GM19328 (cell line): ENCODE data around the gene RAB5IF.
"Not testable (repeated sequence)": the region's sequence is repeated elsewhere in the genome, so short reads cannot be mapped to it uniquely, and the experiment has no call there.

Experiments used
- ATAC-seq: cut with Tn5 transposase; IDR thresholded peaks from one replicate; pipeline ENCODE4 v1.9.1; 2021; ENCODE audit warnings: mild to moderate bottlenecking, moderate library complexity; ENCODE audit not compliant: unreplicated experiment

RAB5IF gene

DNA sequence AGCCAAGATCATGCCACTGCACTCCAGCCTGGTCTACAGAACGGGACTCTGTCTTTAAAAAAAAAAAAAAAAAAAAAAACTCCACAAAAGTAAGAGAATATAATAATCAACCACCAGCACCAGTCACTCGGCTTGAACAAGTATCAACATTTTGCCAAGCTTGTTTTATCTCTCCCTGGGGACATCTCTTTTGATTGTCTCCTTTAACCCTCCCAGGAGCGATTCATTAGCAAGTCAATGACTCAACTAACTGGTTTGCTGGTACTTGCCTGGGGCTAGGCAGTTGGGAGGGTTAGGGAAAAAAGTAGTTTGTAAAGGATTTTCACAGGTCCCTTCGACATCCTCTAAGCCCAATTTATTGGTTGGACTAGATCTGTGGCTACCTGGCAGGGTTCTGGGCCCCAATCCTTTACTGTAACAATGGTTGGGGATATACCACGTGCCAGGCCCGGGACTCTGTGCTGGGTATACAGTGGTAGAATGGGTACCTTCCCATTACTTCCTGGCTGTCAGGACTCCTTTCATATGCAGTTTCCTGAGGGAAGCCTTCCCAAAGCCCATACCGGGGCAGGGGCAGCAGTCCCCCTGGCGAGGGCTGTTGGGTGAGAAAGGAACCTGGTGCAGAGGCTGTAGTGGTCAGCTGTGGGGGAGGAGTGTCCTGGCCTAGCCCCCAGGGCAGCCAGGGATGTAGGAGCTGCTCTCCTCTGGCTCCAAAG, 20.0 kb upstream of the RAB5IF start:
- ATAC-seq, result no peak

DNA sequence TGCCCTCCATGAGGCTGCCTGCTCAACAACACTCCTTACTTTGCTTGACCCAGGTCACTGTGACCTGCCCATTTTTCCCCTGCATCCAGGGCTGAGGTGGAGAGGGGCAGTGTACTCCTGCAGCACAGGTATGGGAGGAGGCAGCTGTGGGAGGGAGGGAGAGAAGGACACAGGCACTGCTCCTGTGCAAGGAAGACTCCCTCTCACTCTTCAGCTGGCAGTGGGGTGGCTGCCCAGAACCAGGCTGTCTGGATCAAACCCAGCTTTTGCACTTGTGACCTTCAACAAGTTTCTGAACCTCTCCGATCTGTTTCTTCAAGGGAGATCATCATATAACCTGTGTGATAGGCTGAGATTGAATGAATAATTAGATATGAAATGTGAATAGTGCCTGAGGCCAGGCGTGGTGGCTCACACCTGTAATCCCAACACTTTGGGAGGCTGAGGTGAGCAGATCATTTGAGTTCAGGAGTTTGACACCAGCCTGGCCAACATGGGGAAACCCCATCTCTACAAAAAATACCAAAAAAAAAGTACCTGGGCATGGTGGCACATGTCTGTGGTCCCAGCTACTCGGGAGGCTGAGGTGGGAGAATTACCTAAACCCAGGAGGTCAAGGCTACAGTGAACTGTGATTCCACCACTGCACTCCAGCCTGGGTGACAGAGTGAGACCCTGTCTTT, 18.1 kb upstream of the RAB5IF start:
- ATAC-seq, result no peak

DNA sequence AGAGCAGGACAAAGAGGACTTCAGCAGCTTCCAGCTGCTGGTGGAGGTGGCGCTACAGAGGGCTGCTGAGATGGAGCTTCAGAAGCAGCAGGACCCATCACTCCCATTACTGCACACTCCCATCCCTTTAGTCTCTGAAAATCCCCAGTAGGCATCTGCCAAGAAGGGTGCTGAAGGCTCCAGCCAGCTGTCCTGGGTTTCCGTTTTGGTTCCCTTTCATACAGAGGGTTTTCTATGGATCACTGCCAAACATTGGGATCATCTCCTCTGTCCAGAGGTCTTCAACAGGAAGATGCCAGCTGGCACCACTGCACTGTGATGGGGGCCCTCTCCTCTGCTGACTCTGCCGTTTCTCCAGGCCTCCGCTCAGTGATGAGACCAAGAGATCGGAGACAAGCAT, 14.3 kb upstream of the RAB5IF start:
- no peak for ATAC-seq

DNA sequence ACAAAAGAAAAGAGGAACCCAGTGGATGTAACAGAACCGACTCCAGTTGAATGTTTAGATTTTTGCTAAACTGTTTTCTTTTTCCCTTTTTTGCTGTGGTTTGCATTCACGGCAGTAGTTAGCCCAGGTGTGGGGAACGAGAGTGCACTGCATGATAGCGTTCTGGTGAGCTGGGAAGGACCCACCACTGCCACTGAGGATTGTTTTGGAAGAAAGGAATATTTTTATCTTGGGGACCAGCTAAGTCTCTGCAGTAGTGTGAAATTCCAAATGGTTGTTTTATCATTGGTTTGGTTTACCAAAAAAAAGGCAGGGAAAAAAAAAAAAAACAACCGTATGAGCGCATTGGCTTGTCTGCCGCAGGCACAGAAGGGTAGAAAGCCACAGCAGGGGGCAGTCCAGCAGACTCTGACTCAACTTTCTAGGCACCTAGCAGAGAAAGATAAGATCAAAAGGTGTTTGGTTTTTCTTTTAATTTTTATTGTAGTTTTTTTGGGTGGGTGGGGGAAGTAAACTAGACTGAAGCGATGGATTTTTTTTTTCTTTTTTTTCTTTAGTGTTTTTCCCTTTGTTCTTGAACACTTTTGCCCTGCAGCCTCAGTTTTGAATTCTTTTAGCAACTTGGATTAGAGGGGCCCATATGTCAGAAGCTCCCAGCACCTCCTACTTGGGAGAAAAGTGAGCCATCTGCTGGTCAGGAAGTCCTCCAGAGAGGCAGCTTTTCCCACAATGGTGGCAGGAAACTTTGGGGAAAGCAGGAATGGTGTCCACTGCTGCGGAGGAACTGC, 13.5 kb upstream of the RAB5IF start:
- ATAC-seq, result no peak

DNA sequence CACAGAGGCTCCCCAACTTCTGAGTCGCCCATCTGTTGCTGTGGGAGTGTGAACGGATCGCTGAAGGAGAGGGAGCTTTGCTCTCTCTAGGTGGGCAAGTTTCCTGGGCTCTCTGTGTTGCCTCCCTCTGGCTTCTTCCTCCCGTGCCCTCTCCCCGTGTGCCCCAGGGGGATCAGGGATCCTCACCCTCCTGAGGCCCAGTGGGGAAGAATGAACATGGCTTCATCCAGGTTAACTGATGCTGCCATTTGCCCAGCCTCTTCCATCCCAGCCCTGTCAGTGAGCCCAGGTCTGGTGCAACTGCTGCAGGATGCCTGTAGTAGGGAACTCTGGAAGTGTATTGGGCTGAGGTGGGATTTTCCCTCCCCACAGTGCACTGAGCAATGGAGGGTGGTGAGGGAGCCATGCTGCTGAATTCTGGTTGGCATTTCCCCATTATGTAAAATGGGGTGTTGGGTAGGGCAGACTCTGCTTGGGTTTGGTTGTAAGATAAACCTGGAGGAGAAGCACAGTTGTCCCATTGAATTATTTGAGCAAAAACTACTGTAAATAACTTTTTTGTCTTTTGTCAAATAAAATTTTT, 12.1 kb upstream of the RAB5IF start:
- no peak for ATAC-seq

DNA sequence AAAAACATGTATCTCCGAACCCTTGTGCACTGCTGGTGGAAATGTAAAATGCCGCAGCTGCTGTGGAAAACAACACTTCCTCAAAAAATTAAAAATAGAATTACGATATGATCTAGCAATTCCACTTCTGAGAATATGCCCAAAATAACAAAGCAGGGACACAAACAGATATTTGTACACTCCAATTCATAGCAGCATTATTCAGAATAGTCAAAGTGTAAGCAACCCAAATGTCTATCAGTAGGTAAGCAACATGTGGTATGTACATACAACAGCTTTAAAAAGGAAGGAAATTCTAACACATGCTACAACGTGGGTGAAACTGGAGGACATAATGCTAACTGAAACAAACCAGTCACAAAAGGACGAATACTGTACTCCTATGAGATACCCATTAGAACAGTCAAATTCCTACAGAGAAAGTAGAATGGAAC, 5.7 kb upstream of the RAB5IF start:
- ATAC-seq, result no peak

DNA sequence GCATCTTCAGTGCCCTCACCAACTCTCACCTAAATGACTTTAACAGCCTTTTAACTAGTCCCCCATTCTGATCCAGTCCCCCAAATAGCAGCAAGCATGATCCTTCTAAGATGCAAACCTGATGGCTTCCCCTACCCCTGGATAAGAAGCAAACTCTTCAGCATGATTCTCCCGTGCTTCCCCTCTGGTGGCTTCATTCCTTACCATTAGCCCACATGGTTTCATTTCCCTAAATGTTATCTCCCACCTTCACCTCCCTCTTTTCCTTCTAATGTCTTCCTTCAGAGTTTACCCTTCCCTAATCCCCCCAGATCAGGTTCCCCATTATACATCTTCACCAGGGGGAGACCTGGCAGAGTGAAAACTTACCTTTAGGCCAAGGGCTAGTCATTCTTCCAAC, 4.0 kb upstream of the RAB5IF start:
- ATAC-seq, result no peak

DNA sequence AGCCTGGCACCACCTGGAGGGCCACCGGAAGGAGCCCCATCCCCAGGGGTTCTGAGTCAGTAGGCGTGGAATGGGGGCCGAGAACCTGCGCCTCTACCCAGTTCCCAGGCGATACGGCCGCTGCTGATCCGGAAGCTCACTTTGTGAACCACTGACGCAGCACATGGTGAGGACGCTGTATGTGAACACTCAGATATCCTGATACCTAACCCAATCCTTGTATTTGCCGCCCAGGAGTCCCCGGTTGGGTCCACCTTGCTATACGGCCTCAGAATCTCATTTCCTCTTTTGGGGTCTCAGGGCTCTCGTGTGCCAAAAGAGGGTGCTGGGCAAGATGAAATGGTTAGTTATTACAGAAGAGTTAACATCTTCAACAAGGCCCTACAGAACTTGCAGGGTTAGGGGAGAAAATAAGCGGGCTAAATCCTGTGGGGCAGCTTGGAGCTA, 604 bp upstream of the RAB5IF start:
- ATAC-seq, result peak; percentile 29

DNA sequence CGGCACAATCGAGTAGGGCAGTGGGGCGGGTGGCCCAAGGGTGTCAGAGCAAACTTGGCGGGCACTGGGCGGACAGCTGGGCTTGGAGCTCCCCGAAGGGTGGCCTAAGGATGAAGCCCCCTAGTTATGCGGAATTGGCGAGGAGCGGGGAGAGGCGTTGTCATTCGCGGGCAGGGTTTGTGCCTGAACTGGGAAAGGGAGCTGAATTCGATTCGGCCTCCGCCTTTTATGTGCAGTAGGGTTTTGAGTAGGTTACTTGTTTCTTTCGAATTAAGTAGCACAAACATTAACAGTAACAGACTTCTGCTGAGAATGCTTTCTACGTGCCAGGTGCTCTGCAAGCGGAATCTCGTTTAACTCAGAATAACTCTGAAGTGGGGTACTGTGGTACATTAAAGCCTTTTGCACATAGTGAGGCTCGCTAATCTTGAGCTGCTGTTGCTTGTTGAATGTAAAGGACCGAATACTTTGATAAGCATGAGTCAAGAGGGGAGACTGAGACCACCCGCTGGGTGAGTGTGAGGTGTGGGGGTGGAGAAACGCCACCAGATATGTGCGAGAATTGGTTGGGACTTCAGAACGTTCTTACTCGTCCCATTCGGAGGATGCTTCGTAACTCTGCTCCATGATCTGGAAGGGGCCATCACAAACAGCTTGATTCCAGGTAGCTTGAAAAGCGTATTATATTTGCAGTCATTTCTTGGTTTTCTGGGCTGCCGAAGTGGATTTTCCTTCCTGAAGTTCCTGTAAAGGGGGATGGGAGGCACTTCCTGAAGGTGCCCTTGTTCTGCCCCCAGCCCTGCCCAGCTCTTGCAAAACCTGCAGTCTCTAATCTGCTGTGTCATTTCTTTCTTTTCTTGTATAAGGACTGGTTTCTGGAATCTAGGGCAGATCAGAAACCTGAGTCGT, 833 bp downstream of the RAB5IF start:
- ATAC-seq, result no peak

DNA sequence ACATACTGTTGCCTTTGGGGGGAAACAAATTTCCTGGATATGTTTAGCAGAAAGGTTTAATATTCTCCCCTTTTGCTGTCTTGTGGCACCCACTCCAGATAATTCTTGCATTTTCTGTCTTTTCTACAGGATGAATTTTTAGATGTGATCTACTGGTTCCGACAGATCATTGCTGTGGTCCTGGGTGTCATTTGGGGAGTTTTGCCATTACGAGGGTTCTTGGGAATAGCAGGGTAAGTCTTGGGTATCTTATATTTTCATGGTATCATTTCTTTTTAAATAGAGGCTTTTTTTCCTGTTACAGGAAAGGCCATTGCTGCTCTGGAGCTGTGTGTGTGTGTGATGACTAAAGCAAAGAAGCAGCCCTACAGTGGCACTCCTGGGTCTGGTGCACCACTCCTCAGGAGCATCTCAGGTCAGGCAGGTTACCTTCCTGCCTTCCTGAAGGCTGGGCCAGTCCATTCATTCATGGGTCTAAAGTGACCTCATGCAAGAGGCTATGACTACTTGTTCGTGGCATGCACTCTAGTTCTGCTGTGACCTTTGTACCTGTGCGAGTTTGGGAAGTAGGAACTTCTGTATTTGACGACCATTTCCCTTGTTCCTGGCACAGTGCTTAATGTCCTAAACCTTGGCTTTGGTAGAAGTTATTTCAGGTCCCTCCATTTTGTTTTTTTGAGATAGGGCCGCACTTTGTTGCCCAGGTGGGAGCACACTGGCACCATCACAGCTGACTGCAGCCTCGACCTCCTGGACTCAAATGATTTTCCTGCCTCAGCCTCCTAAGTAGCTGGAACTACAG, 2.2 kb downstream of the RAB5IF start:
- no peak for ATAC-seq

DNA sequence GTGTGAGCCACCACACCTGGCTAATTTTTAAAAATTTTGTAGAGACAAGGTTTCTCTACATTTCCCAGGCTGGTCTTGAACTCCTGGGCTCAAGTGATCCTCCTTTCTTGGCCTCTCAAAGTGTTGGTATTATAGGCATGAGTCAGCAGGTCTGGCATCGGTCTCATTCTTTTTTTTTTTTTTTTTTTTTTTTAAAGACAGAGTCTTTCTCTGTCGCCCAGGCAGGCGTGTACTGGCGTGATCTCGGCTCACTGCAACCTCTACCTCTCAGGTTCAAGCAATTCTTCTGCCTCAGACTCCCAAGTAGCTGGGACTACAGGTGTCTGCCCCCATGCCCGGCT, 2.8 kb downstream of the RAB5IF start:
- not testable (repeated sequence) for ATAC-seq

DNA sequence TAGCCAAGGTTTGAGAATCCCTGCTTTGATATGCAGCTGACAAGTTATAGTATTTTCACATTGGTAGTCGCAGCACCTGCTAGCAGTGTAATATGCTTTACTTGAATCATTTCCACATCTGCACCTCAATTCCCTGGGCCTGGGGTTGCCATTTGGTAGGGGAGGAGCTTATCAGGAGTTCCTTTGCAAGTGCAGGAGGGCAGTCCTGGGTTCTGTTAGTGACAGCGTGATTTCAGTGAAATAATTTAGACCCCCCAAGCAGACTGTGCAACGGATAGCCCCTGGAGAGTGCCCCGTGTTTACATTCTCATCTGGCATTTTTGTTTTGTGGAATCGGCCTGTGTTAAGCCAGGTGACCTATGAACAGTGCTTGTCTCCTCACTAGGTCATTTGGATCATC, 6.0 kb downstream of the RAB5IF start:
- ATAC-seq, result no peak

DNA sequence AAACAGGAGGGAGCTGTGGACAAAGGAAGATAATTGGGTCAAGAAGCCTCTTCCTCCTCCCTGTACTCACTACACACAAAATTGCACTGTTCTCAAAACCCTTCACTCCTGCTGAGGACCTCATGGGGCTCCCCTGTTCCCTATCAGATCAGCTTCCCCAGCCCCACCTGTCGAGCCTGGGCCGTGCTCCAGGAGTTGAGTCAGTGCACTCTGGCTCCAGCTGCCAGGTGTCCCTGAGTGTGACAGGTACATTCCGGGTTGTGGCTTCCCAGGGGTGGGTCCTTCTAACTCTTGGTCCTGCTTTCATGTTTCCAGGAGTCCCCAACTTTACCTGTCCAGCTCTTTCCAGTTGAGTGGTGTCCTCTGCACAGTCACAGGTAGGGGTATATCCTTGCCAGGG, 8.4 kb downstream of the RAB5IF start:
- ATAC-seq, result no peak

DNA sequence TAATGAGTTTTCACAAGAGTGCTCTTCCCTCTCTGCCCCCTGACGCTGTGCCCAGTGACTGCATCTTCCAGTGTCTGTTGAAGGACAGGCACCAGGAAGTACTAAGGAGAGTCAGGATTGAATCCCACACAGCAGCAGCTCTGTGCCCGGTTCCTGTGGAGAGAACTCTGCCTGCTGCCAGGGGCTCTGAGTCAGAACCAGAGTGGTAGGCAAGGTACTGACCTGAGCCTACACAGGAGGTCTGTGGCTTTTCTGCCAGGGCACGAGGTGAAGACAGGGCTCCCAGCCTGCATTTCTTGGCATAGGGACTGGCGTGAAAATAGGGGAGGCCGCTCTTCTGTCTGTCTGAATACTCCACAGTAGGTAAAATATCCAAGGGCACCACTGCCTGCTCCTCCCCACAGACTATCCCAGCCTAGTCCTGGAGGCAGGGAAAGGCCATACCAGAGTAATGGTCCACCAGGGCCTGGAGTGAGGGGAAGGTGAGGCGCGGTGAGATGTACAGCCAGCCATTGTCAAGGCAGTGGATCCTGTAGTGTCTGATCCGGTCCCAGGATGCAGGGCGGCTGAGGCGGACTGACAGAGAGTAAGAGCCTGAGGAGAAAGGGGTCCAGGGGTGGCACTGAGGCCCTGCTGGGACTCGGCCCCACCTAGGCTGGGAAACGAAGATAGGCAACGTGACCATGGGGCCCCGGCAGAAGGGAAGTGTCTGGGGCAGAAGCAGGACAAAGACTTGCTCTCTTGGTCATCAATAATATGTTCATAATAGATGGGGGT, 9.4 kb downstream of the RAB5IF start:
- no peak for ATAC-seq

DNA sequence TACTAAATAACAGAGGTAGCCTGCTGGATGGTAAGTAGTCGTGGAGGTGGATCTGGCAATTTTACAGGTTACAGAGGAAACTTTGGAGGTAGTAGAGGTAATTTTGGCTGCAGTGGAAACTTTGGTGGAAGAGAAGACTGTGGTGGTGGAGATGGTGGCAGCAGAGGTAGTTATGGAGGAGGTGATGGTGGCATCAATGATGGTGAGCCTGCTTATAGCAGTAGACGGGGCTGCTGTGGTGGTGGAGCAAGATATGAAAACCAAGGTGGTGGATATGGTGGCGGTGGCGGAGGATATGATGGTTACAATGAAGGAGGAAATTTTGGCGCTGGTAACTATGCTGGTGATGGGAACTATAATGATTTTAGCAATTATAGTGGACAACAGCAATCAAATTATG, 15.3 kb downstream of the RAB5IF start:
- ATAC-seq, result no peak

DNA sequence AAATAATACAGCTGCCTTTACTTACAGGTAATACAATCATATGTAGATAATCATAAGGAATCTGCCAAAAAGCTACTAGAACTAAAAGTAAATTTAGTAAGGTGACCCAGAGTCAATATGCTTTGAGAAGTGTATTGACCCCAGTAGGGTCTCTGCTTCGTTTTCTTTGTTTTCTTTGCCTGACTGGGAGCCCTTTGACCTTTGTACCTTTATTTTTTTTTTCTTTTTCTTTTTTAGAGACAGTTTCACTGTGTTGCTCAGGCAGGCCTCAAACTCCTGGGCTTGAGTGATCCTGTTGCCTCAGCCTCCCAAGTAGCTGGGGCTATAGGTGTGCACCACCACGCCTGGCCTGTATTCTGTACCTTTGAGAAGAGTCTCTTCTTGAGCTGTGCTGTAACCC, 17.9 kb downstream of the RAB5IF start:
- no peak for ATAC-seq

DNA sequence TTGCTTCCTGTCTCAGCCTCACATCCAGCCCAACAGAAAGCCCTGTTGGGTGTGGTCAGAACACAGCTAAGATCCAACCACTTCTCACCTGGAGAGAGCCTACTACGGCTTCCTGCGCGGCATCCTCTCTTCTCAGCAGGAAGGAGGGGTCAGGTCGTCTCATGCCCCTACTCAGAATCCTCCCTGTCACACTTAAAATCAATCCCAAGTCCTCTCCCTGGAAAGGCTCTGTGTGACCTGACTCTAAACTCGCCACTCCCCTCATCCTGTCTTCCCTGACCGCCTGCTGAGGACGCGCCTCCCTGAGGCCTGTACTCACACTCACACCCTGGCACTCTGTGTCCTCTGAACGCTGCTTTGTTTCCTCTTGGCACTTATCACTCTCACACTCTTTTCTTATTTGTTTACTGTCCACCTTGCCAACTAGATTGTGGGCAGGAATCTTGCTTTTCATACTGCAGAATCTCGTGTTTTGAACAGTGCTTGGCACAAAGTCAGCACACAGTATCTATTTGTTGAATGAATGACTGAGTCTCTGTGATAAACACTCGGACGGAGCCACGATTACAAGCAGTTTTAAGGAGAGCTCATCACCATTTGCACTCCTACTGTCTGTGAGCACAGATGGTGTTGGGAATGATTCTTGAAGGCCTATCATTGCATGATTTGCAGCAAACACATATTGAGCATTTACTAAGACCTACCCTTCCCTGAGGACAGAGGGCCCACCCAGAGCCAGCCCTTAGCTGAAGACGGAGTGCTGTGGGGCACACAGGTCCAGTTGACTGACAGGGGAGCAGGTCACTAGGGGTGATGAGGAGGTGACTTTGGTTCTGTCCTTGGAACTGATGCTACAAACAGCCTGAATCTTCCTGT, 18.7 kb downstream of the RAB5IF start:
- no peak for ATAC-seq

DNA sequence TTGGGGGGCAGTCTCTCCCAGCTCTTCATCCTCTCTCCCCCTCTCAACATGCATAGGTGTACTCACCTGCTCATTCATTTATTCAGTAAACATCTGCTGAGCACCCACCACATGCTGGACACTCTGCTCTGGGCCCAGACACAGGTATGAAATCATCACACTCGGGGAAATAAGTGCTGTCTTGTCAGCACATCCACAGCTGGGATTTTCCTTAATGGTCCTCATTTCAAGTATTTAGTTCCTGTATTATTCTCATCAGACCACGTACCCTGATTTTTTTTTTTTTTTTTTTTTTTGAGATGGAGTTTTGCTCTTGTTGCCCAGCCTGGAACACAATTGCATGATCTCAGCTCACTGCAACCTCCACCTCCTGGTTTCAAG, 19.4 kb downstream of the RAB5IF start:
- no peak for ATAC-seq
